ENCODE measurements around the gene PTTG1. TPM values are rescaled to one million over a fixed set of nuclear protein-coding genes. Genes with fewer than 3 reads are reported as not detected.

Gene PTTG1
- total and polyA plus RNA-seq, 2 donors (not counting 1 experiment from before 2014, with no cell fraction given): 8.1 to 15.4 TPM

DNA sequence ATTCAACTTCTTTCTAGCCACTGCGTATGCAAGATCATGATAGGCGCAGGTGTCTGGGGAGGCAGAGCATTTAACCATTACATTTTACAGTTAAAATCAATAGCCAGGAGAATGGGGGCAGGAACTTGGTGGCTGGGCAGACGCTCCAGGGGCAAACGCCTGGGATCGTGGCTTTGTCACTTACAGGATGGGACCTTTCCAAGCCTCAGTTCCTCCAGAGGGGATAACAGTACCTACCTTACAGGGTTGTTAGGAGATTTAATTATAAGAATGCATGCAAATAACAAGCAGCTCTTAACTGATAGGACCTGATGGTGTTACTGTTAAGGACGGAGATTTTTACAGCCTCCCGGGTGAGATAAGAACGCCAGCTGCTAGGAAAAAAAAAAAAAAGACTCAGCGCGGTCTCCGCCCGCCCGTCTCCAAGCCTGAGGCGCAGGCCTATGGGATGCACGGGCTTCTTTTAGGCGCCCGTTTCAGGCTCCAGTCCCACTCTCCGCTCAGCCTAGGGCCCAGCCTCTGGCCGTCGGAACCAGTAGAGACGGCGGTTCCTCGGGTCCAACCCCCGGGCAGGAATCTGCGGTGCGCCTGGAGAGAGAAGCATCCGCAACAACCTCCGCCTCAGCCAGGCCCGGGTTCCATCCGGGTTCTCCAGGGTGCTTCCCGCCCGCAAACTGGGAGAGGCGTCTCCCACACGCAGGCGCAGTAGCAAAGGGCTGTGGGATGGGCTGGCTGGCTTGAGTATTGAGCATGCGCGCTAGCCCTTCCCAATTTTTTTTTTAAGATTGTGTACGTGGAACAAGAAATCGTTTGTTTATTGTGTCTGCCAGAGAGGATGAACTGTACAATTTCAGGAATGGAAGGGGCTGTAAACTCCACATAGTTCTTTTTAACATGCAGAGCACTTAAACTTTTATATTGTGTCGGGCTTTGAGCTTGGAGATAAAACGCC, 22.0 kb upstream of the PTTG1 start, which contains the start of gene FAM200C:
TSS of gene FAM200C (minus strand) at position 653 of the 952 bp plus-strand sequence. CDS start 4,564 bp downstream, outside the sequence.
- no peaks in the 10 kb centered on the region for H3K27me3 Mint-ChIP-seq
- peaks cover 4 to 11% of the 10 kb centered on the region in 2 donors for H3K4me1 ChIP-seq (ENCODE audit: control insufficient read depth in 2 of 2, insufficient read depth in 2 of 2, low read length in 2 of 2)
- intact Hi-C loops (cut with micrococcal nuclease): no loop called here
- peaks cover 14% of the 10 kb centered on the region for H3K4me1 Mint-ChIP-seq
- H3K4me3 Mint-ChIP-seq: peak within 1 kb of the TSS; percentile 83
- no peaks in the 10 kb centered on the region for H3K9me3 ChIP-seq (ENCODE audit: control extremely low read depth in 1 of 3, control insufficient read depth in 2 of 3, insufficient read depth in 1 of 3, low read length in 2 of 3)
- H3K27ac Mint-ChIP-seq: peak within 1 kb of the TSS; percentile 54
- peak within 1 kb of the TSS; percentile 95 for H3K9ac ChIP-seq (ENCODE audit: low read length)
- peaks cover 12 to 25% of the 10 kb centered on the region in 2 experiments for H3K36me3 ChIP-seq (replicated peaks in 1 of 2; ENCODE audit: control extremely low read depth in 1 of 2, control insufficient read depth in 1 of 2, extremely low read depth in 1 of 2, insufficient read depth in 2 of 2, low read length in 1 of 2)
- H4K20me1 ChIP-seq (ENCODE audit: control insufficient read depth, insufficient read depth, low read length, poor library complexity, severe bottlenecking): no peaks in the 10 kb centered on the region
- peak within 1 kb of the TSS; percentile 90 for H3K4me2 ChIP-seq (replicated peaks; ENCODE audit: low read depth, low read length, poor library complexity, severe bottlenecking)
- CTCF ChIA-PET: interaction anchor here (0.6 to 1.1 kb wide), 2 partner anchors 39 to 378 kb away, joined by 3 read pairs; no protein-coding TSS in a partner anchor
- ATAC-seq (ENCODE audit: low read depth): peak; percentile 76
- no peaks in the 10 kb centered on the region for H3K27me3 ChIP-seq (replicated peaks in 1 of 4; ENCODE audit: control extremely low read depth in 1 of 4, control insufficient read depth in 3 of 4, insufficient read depth in 4 of 4, low read length in 3 of 4)
- peak; percentile 73 for DNase-seq
- under 1% methylated on average over 33 of the region's 41 CpGs for WGBS (ENCODE audit: insufficient coverage)
- no peaks in the 10 kb centered on the region for H3K9me3 Mint-ChIP-seq (ENCODE audit: insufficient read depth)
- TF ChIP-seq EZH2 (IDR thresholded peaks at IDR 0.05; ENCODE audit: borderline replicate concordance, insufficient read depth, low read depth, low read length, poor library complexity, severe bottlenecking): no peak
- TF ChIP-seq CTCF (IDR thresholded peaks at IDR 0.05): no peak
- H2AFZ ChIP-seq (ENCODE audit: insufficient read depth, low read depth, low read length, poor library complexity, severe bottlenecking): peak within 1 kb of the TSS; percentile 83
- POLR2A ChIA-PET: interaction anchor here (0.5 kb wide), 1 partner anchor 239 kb away, joined by 3 read pairs; no protein-coding TSS in a partner anchor
- H3K4me3 ChIP-seq (ENCODE audit: control extremely low read depth in 1 of 5, extremely low read depth in 1 of 5, insufficient read depth in 1 of 5, low read depth in 2 of 5, low read length in 4 of 5): peak within 1 kb of the TSS; percentile 59 to 92 (median 78)
- peak within 1 kb of the TSS in 1 of 2 donors; percentile 74 for H3K27ac ChIP-seq (ENCODE audit: low read length in 2 of 2)
- H3K79me2 ChIP-seq (ENCODE audit: control insufficient read depth, insufficient read depth, low read length): no peaks in the 10 kb centered on the region

All from B cell (primary cell).